Left lung (tissue), 10 donors: Measurements from ENCODE around the gene TIPARP. TPM values are rescaled to one million over a fixed set of nuclear protein-coding genes. Genes with fewer than 3 reads are reported as not detected.
"Not testable (repeated sequence)": the region's sequence is repeated elsewhere in the genome, so short reads cannot be mapped to it uniquely, and the experiment has no call there.

Source experiments
- ATAC-seq: fragments of 200-7000 bp; cut with Tn5 transposase; one replicate; pipeline ENCODE4 v1.9.1; 2020; ENCODE audit warnings: moderate library complexity
- DNase-seq, 4 donors: peaks; one replicate each; pipeline ENCODE4 v3.0.0-alpha.2; 2013 to 2020
- H3K27ac ChIP-seq, 2 donors: fragments of 200-600 bp; sonication (generic) in 1 of 2; one replicate each; pipeline versions ENCODE4 v1.5.0 to v1.8.0; 2020 to 2021
- H3K27me3 ChIP-seq, 2 donors: fragments of 200-600 bp; sonication (generic) in 1 of 2; one replicate each; pipeline versions ENCODE4 v1.5.0 to v1.8.0; 2020 to 2021
- H3K36me3 ChIP-seq, 2 donors: fragments of 200-600 bp; sonication (generic) in 1 of 2; one replicate each; pipeline versions ENCODE4 v1.5.0 to v1.8.0; 2020 to 2021
- H3K4me1 ChIP-seq, 2 donors: fragments of 200-600 bp; one replicate each; pipeline ENCODE4 v1.8.0; 2021
- H3K4me3 ChIP-seq, 2 donors: fragments of 200-600 bp; sonication (generic) in 1 of 2; one replicate each; pipeline versions ENCODE4 v1.5.0 to v1.8.0; 2020 to 2021; ENCODE audit warnings: mild to moderate bottlenecking in 1 of 2
- H3K9me3 ChIP-seq, 2 donors: fragments of 200-600 bp; sonication (generic) in 1 of 2; one replicate each; pipeline versions ENCODE4 v1.5.0 to v1.8.0; 2020 to 2021
- intact Hi-C, 2 donors: fragments of 100-400 bp; cut with DNase I; formaldehyde crosslinking; loops; one replicate each; pipeline versions ENCODE4 v1.11.2 to v1.14.2; 2022
- polyA plus RNA-seq, 6 donors: library from polyadenylated mRNA; unstranded; fragments of 120-200 nt; gene quantifications; one replicate each; pipeline ENCODE4 v1.2.1, GENCODE V29; 2013; ENCODE audit not compliant: insufficient read length in 6 of 6
- total RNA-seq, 2 donors: library from RNA; stranded (reverse); fragmentation: NEBNext Ultra II Directional; extraction: Animal tissue kit (Norgen Biotek cat#: 25700); gene quantifications; one replicate each; pipeline ENCODE4 v1.2.1, GENCODE V29; 2021
- TF ChIP-seq, protein P1 (sequence below), 2 donors: fragments of 200-600 bp; sonication (generic) in 1 of 2; IDR thresholded peaks; one replicate each; pipeline versions ENCODE4 v1.5.0 to v1.8.0; 2021; ENCODE audit warnings: antibody characterized with exemption in 2 of 2
- donor health status: DM: no; HTN: yes; CAD: no.
- donor health status: DM: no; HTN: no; CAD: no.

TIPARP gene
- total and polyA plus RNA-seq, 8 donors, result 21.0 to 49.5 (median 28.1) TPM

DNA sequence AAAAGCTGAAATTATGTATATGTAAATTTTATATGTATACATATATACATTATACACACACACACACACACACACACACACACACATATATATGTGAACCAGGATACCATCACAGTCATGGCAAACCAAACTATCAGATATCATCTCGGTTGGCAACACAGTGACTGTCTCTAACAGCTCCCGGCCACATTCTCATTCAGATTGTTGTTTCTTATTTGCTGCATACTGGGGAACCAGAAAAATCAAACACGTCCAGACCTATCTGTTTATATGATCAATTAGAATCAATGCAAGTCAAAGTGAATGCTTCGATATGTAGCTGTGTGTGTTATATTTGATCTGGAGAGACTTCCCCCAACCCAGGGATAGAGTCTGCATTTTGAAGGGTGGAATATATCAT lies 61.1 kb downstream of the TIPARP start:
- no peaks in the 10 kb centered on the region for H3K36me3 ChIP-seq
- H3K27ac ChIP-seq, result no peak overlapping the region
- no peaks in the 10 kb centered on the region for H3K4me1 ChIP-seq
- peaks cover 0 to 2% of the 10 kb centered on the region in 2 donors for H3K9me3 ChIP-seq
- DNase-seq (no peak), ATAC-seq (no peak)
- H3K4me3 ChIP-seq, result no peak overlapping the region
- intact Hi-C loops, result no loop called here
- H3K27me3 ChIP-seq, result no peaks in the 10 kb centered on the region
- TF ChIP-seq, protein P1, sequence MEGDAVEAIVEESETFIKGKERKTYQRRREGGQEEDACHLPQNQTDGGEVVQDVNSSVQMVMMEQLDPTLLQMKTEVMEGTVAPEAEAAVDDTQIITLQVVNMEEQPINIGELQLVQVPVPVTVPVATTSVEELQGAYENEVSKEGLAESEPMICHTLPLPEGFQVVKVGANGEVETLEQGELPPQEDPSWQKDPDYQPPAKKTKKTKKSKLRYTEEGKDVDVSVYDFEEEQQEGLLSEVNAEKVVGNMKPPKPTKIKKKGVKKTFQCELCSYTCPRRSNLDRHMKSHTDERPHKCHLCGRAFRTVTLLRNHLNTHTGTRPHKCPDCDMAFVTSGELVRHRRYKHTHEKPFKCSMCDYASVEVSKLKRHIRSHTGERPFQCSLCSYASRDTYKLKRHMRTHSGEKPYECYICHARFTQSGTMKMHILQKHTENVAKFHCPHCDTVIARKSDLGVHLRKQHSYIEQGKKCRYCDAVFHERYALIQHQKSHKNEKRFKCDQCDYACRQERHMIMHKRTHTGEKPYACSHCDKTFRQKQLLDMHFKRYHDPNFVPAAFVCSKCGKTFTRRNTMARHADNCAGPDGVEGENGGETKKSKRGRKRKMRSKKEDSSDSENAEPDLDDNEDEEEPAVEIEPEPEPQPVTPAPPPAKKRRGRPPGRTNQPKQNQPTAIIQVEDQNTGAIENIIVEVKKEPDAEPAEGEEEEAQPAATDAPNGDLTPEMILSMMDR (IDR thresholded peaks at IDR 0.05), result no peak

GRCh38 chr3:156737049-156737448 lies 62.7 kb downstream of the TIPARP start:
- not testable (repeated sequence) for ATAC-seq, DNase-seq, H3K9me3 ChIP-seq

DNA sequence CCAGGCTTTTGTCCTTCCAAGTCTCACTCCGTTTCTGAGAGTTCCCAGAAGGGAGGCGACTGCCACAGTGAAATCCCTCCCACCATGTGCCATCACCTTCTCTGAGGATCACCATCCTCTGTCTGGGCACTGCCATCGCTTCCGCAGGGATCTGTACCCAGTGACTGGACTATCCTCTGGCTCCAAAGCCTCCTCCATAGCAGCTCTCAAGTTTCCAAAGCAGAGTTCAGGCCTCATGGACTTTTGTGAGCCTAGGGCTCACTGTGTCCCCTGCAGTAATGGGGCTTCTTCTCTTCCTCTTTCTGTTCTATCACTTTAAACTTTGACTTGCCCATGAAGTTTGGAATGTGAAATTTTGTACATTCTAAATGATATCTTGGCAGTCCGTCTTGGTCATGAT lies 63.9 kb downstream of the TIPARP start:
- TF ChIP-seq, protein P1 (IDR thresholded peaks at IDR 0.05), result no peak
- no peak for ATAC-seq
- H3K4me1 ChIP-seq, result no peaks in the 10 kb centered on the region
- H3K4me3 ChIP-seq, result no peak overlapping the region
- no peaks in the 10 kb centered on the region for H3K27me3 ChIP-seq
- H3K36me3 ChIP-seq, result no peaks in the 10 kb centered on the region
- DNase-seq, result no peak
- H3K9me3 ChIP-seq, result peaks cover 0 to 2% of the 10 kb centered on the region in 2 donors
- H3K27ac ChIP-seq, result no peak overlapping the region
- intact Hi-C loops, result no loop called here

More at GRCh38 chr3:156737049-156737448, 62.7 kb downstream of the TIPARP start:
- H3K4me1 ChIP-seq, intact Hi-C loops, H3K36me3 ChIP-seq, H3K27me3 ChIP-seq, H3K4me3 ChIP-seq, H3K27ac ChIP-seq: not testable (repeated sequence)

- TF ChIP-seq, protein P1 (IDR thresholded peaks at IDR 0.05), result no peak
- no peak for ATAC-seq
- Histone ChIP-seq H3K9me3 (peaks cover 0 to 2% of the 10 kb centered on the region in 2 donors), H3K27me3 (no peaks in the 10 kb centered on the region), H3K36me3 (no peaks in the 10 kb centered on the region), H3K27ac (no peak overlapping the region), H3K4me3 (no peak overlapping the region), H3K4me1 (no peaks in the 10 kb centered on the region)
- DNase-seq, result no peak
- intact Hi-C loops, result no loop called here
Observed at GRCh38 chr3:156739976-156740375, 65.6 kb downstream of the TIPARP start.

DNA sequence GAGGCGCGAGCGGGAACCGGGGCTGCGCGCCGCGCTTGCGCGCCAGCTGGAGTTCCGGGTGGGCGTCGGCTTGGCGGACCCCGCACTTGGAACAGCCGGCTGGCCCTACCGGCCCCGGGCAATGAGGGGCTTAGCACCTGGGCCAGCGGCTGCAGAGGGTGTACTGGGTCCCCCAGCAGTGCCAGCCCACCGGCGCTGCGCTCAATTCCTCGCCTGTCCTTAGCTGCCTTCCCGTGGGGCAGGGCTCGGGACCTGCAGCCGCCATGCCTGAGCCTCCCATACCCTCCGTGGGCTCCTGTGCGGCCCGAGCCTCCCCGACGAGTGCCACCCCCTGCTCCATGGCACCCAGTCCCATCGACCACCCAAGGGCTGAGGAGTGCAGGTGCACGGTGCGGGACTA lies 66.2 kb downstream of the TIPARP start:
- ATAC-seq, intact Hi-C loops, H3K27me3 ChIP-seq, DNase-seq, H3K9me3 ChIP-seq, H3K36me3 ChIP-seq, H3K4me3 ChIP-seq, H3K4me1 ChIP-seq, H3K27ac ChIP-seq: not testable (repeated sequence)

- Histone ChIP-seq H3K4me1 (no peaks in the 10 kb centered on the region), H3K27ac (no peak overlapping the region), H3K27me3 (no peaks in the 10 kb centered on the region), H3K4me3 (no peak overlapping the region), H3K9me3 (peaks cover 0 to under 1% of the 10 kb centered on the region in 2 donors), H3K36me3 (no peaks in the 10 kb centered on the region)
- ATAC-seq (no peak), DNase-seq (no peak)
- TF ChIP-seq, protein P1 (IDR thresholded peaks at IDR 0.05), result no peak
- intact Hi-C loops, result no loop called here
Observed at GRCh38 chr3:156741935-156742334, 67.5 kb downstream of the TIPARP start.
